GM12878 (cell line): ENCODE results near the gene MUC20. TPM values are rescaled to one million over a fixed set of nuclear protein-coding genes. Genes with fewer than 3 reads are reported as not detected.

Experiments used
- ATAC-seq: fragments of 200-7000 bp; cut with Tn5 transposase; 3 replicates; pipeline ENCODE4 v1.9.1; 2020; ENCODE audit warnings: mild to moderate bottlenecking, moderate library complexity
- BruUV-seq: library from RNA; stranded (reverse); fragments of 400-500 nt; replicated peaks from 2 replicates; lab custom pipeline; 2021; lab: Mats Ljungman, UMichigan
- CTCF ChIA-PET: fragments of 300-600 bp; sonication (Branson Sonifier 250); formaldehyde crosslinking; extraction: SDS; loops from one replicate; lab custom pipeline; 2021; ENCODE audit warnings: inconsistent platforms; lab: Yijun Ruan, JAX
- POLR2A ChIA-PET: fragments of 350-600 bp; formaldehyde crosslinking; extraction: SDS; loops from one replicate; lab custom pipeline; 2021; ENCODE audit warnings: inconsistent platforms; lab: Charles Lee
- RAD21 ChIA-PET: fragments of 300-600 bp; sonication (Branson Sonifier 250); formaldehyde crosslinking; loops from one replicate; lab custom pipeline; 2023; ENCODE audit warnings: antibody characterized with exemption; ENCODE audit not compliant: unreplicated experiment; lab: Charles Lee
- SMC1A ChIA-PET: fragments of 300-600 bp; sonication (Branson Sonifier 250); formaldehyde crosslinking; loops from one replicate; lab custom pipeline; 2023; ENCODE audit not compliant: unreplicated experiment, uncharacterized antibody; lab: Charles Lee
- DNase-seq: peaks from one replicate; pipeline ENCODE4 v3.0.0-alpha.2; 2011; ENCODE audit warnings: low read depth, low spot score
- FAIRE-seq: peaks from 3 replicates; lab custom pipeline; 2011; peaks lifted over from hg19 to GRCh38; lab: Jason Lieb, UNC
- H2AFZ ChIP-seq: 2 replicates; pipeline ENCODE4 v1.6.0; 2011; ENCODE audit warnings: low read depth, low read length, control low read depth; ENCODE audit not compliant: control insufficient read depth
- H3K27ac ChIP-seq: 2 replicates; pipeline ENCODE4 v1.5.1; 2011; ENCODE audit warnings: control low read depth; ENCODE audit not compliant: control insufficient read depth, insufficient read depth
- H3K27me3 ChIP-seq, 2 experiments: replicated peaks in 1 of 2; 2 replicates each; pipeline versions ENCODE4 v1.6.0 to v1.6.1; 2011; ENCODE audit warnings: low read length in 1 of 2; ENCODE audit not compliant: control insufficient read depth in 2 of 2, insufficient read depth in 2 of 2
- H3K36me3 ChIP-seq, 2 experiments: 2 replicates each; pipeline ENCODE4 v1.5.1; 2011; ENCODE audit warnings: low read length in 1 of 2; ENCODE audit not compliant: control insufficient read depth in 2 of 2, insufficient read depth in 2 of 2
- H3K4me1 ChIP-seq: 2 replicates; pipeline ENCODE4 v1.6.1; 2011; ENCODE audit warnings: mild to moderate bottlenecking, low read length, moderate library complexity, mixed read lengths; ENCODE audit not compliant: control insufficient read depth, insufficient read depth
- H3K4me2 ChIP-seq: 2 replicates; pipeline ENCODE4 v1.6.0; 2011; ENCODE audit warnings: control low read depth; ENCODE audit not compliant: control insufficient read depth, insufficient read depth
- H3K4me3 ChIP-seq: fragments of 200-600 bp; sonication (generic); 2 replicates; pipeline ENCODE4 v1.5.1; 2016
- H3K79me2 ChIP-seq: 2 replicates; pipeline ENCODE4 v1.6.0; 2011; ENCODE audit warnings: low read length; ENCODE audit not compliant: control insufficient read depth, insufficient read depth
- H3K9ac ChIP-seq: 2 replicates; pipeline ENCODE4 v1.8.0; 2011; ENCODE audit warnings: low read length, control low read depth, mixed read lengths; ENCODE audit not compliant: control insufficient read depth, insufficient read depth
- H3K9me3 ChIP-seq: replicated peaks from 3 replicates; pipeline ENCODE4 v1.5.1; 2011; ENCODE audit warnings: mild to moderate bottlenecking, low read length; ENCODE audit not compliant: control insufficient read depth, insufficient read depth
- H4K20me1 ChIP-seq: 2 replicates; pipeline ENCODE4 v1.6.0; 2011; ENCODE audit not compliant: control insufficient read depth, insufficient read depth
- ESRRA ChIP-seq: IDR thresholded peaks from 2 replicates; pipeline ENCODE4 v1.6.1; 2012; ENCODE audit warnings: mild to moderate bottlenecking, low read length, improper control_type of control experiment
- GABPA ChIP-seq: IDR thresholded peaks from 2 replicates; pipeline ENCODE4 v1.6.1; 2014; ENCODE audit warnings: antibody characterized with exemption, low read depth, mild to moderate bottlenecking, inconsistent platforms
- PAX8 ChIP-seq: fragments of 450-650 bp; IDR thresholded peaks from 2 replicates; pipeline ENCODE4 v1.6.1; 2017; ENCODE audit warnings: mild to moderate bottlenecking, moderate library complexity
- RAD51 ChIP-seq: fragments of 450-650 bp; IDR thresholded peaks from 2 replicates; pipeline ENCODE4 v1.6.1; 2016; ENCODE audit warnings: moderate library complexity, mild to moderate bottlenecking, inconsistent platforms
- WGBS: methylation state at CpG from one replicate; pipeline ENCODE4 v1.1.6; 2016; ENCODE audit warnings: low lambda C conversion rate; ENCODE audit not compliant: insufficient replicate concordance, insufficient coverage; ENCODE audit errors: missing lambda C conversion rate; 5-methylcytosine and 5-hydroxymethylcytosine counted together
- in situ Hi-C: fragments of 300-500 bp; cut with MboI; formaldehyde crosslinking; loops from 9 replicates; pipeline ENCODE4 v1.14.3; 2018; ENCODE audit warnings: mixed read lengths
- intact Hi-C: fragments of 100-400 bp; cut with micrococcal nuclease; formaldehyde crosslinking; loops from one replicate; pipeline ENCODE4 v1.14.2; 2022; ENCODE audit not compliant: unreplicated experiment
- polyA plus RNA-seq, 11 experiments: library from polyadenylated mRNA; depleted of rRNA in 4 of 11; unstranded in 6 of 11; stranded (reverse) in 5 of 11; fragments of >200 nt; fragmentation: Nextera tagmentation in 4 of 11; fragmentation: Illumina TruSeq in 1 of 11; extraction: Ambion mirVana in 4 of 11; extraction: Trizol in 1 of 11; gene quantifications; 1 replicate in 1 of 11; 2 replicates in 10 of 11; pipeline versions ENCODE4 v1.2.1 to v1.2.3, GENCODE V29; 2011 to 2016; ENCODE audit warnings: inconsistent platforms in 2 of 11, missing spikeins in 2 of 11, low read depth in 1 of 11
- total RNA-seq, 4 experiments: library from RNA; depleted of rRNA in 3 of 4; stranded (reverse); fragments of >200 nt in 3 of 4; fragmentation: Illumina TruSeq in 1 of 4; extraction: Trizol in 1 of 4; gene quantifications; 2 replicates each; pipeline versions ENCODE4 v1.2.1 to v1.2.3, GENCODE V29; 2013 to 2021
- TF ChIP-seq, protein P1 (sequence below): IDR thresholded peaks from 2 replicates; pipeline ENCODE4 v1.6.1; 2012; ENCODE audit warnings: mild to moderate bottlenecking, low read depth, low read length
- TF ChIP-seq, protein P2 (sequence below): fragments of 450-650 bp; IDR thresholded peaks from 2 replicates; pipeline ENCODE4 v1.6.1; 2017; ENCODE audit warnings: low read depth, mild to moderate bottlenecking, moderate library complexity
- TF ChIP-seq, protein P3 (sequence below), 3 experiments: IDR thresholded peaks in 2 of 3; conservative IDR thresholded peaks in 1 of 3; 2 replicates each; pipeline ENCODE4 v1.5.1; 2011; ENCODE audit warnings: low read depth in 3 of 3, low read length in 3 of 3, mild to moderate bottlenecking in 3 of 3, control low read depth in 2 of 3, moderate library complexity in 2 of 3, inconsistent platforms in 1 of 3, mixed read lengths in 1 of 3; ENCODE audit not compliant: control insufficient read depth in 2 of 3, insufficient read depth in 1 of 3; ENCODE audit errors: extremely low read depth in 1 of 3
- TF ChIP-seq, protein P4 (sequence below): fragments of 450-650 bp; IDR thresholded peaks from 2 replicates; pipeline ENCODE4 v1.6.1; 2017; ENCODE audit warnings: antibody characterized with exemption, mild to moderate bottlenecking, moderate library complexity
- TF ChIP-seq, protein P5 (sequence below): fragments of 450-650 bp; IDR thresholded peaks from 2 replicates; pipeline ENCODE4 v1.6.1; 2014; ENCODE audit warnings: mild to moderate bottlenecking

MUC20 gene
- total and polyA plus RNA-seq, 10 of the 15 experiments (the other 5 are each of a cell fraction or from before 2014, with no cell fraction given), result 0.04 to 0.46 (median 0.17) TPM; not detected in 3

DNA sequence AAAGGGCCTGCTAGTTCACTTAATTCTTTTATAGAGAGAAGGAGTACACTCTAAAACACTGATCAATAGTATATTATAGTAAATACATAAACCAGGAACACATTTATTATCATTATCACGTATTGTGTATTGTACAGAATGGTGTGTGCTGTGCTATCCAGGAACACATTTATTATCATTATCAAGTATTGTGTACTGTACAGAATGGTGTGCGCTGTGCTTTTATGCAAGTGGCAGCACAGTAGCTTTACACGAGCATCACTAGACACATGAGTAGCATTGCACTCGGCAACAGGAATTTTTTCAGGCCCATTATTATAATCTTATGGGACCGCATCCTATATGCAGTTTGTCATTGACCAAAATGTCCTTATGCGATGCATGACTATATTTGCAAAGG is 20.9 kb upstream of the MUC20 start (continued):
- TF ChIP-seq, protein P1, sequence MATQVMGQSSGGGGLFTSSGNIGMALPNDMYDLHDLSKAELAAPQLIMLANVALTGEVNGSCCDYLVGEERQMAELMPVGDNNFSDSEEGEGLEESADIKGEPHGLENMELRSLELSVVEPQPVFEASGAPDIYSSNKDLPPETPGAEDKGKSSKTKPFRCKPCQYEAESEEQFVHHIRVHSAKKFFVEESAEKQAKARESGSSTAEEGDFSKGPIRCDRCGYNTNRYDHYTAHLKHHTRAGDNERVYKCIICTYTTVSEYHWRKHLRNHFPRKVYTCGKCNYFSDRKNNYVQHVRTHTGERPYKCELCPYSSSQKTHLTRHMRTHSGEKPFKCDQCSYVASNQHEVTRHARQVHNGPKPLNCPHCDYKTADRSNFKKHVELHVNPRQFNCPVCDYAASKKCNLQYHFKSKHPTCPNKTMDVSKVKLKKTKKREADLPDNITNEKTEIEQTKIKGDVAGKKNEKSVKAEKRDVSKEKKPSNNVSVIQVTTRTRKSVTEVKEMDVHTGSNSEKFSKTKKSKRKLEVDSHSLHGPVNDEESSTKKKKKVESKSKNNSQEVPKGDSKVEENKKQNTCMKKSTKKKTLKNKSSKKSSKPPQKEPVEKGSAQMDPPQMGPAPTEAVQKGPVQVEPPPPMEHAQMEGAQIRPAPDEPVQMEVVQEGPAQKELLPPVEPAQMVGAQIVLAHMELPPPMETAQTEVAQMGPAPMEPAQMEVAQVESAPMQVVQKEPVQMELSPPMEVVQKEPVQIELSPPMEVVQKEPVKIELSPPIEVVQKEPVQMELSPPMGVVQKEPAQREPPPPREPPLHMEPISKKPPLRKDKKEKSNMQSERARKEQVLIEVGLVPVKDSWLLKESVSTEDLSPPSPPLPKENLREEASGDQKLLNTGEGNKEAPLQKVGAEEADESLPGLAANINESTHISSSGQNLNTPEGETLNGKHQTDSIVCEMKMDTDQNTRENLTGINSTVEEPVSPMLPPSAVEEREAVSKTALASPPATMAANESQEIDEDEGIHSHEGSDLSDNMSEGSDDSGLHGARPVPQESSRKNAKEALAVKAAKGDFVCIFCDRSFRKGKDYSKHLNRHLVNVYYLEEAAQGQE, result no peak
- TF ChIP-seq RAD51 (no peak), PAX8 (no peak)
- TF ChIP-seq, protein P2, sequence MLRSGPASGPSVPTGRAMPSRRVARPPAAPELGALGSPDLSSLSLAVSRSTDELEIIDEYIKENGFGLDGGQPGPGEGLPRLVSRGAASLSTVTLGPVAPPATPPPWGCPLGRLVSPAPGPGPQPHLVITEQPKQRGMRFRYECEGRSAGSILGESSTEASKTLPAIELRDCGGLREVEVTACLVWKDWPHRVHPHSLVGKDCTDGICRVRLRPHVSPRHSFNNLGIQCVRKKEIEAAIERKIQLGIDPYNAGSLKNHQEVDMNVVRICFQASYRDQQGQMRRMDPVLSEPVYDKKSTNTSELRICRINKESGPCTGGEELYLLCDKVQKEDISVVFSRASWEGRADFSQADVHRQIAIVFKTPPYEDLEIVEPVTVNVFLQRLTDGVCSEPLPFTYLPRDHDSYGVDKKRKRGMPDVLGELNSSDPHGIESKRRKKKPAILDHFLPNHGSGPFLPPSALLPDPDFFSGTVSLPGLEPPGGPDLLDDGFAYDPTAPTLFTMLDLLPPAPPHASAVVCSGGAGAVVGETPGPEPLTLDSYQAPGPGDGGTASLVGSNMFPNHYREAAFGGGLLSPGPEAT, result no peak
- TF ChIP-seq, all 136 proteins: peak for 0

DNA sequence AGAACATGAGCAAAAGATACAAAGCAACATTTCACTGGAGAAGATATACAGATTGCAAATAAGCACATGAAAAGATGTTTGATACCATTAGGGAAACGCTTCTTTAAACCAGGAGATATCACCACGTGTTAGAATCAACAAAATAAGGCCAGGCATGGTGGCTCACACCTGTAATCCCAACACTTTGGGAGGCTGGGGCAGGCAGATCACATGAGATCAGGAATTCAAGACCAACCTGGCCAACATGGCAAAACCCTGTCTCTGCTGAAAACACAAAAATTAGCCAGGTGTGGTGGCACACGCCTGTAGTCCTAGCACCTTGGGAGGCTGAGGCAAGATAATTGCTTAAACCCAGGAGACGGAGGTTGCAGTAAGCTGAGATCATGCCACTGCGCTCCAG is 20.5 kb upstream of the MUC20 start:
- ChIA-PET SMC1A (no interaction called here), RAD21 (no interaction called here), CTCF (no interaction called here), POLR2A (no interaction called here)
- no peak overlapping the region for H3K9ac ChIP-seq
- no peaks in the 10 kb centered on the region; a peak in 1 of 4 replicates for H3K36me3 ChIP-seq
- H2AFZ ChIP-seq, result no peak overlapping the region
- H3K4me1 ChIP-seq, result no peaks in the 10 kb centered on the region
- no peak overlapping the region for H3K27ac ChIP-seq
- no peak overlapping the region for H3K4me3 ChIP-seq
- 88% methylated on average over 5 of the region's 5 CpGs for WGBS
- no TSS peak for BruUV-seq
- ATAC-seq (no peak), FAIRE-seq (no peak), DNase-seq (no peak)
- no peaks in the 10 kb centered on the region for H4K20me1 ChIP-seq
- in situ Hi-C loops (no loop called here), intact Hi-C loops (no loop called here)
- H3K4me2 ChIP-seq, result no peak overlapping the region
- no peaks in the 10 kb centered on the region for H3K27me3 ChIP-seq
- H3K79me2 ChIP-seq, result no peaks in the 10 kb centered on the region
- H3K9me3 ChIP-seq, result no peaks in the 10 kb centered on the region
- TF ChIP-seq, protein P3, sequence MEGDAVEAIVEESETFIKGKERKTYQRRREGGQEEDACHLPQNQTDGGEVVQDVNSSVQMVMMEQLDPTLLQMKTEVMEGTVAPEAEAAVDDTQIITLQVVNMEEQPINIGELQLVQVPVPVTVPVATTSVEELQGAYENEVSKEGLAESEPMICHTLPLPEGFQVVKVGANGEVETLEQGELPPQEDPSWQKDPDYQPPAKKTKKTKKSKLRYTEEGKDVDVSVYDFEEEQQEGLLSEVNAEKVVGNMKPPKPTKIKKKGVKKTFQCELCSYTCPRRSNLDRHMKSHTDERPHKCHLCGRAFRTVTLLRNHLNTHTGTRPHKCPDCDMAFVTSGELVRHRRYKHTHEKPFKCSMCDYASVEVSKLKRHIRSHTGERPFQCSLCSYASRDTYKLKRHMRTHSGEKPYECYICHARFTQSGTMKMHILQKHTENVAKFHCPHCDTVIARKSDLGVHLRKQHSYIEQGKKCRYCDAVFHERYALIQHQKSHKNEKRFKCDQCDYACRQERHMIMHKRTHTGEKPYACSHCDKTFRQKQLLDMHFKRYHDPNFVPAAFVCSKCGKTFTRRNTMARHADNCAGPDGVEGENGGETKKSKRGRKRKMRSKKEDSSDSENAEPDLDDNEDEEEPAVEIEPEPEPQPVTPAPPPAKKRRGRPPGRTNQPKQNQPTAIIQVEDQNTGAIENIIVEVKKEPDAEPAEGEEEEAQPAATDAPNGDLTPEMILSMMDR (IDR thresholded peaks at IDR 0.05 in 2 of 3, conservative IDR thresholded peaks at IDR 0.05 in 1 of 3; ENCODE audit: control insufficient read depth in 2 of 3, extremely low read depth in 1 of 3, insufficient read depth in 1 of 3, low read depth in 3 of 3, low read length in 3 of 3), result no peak
- TF ChIP-seq ESRRA (no peak), GABPA (no peak)
- TF ChIP-seq, protein P4, sequence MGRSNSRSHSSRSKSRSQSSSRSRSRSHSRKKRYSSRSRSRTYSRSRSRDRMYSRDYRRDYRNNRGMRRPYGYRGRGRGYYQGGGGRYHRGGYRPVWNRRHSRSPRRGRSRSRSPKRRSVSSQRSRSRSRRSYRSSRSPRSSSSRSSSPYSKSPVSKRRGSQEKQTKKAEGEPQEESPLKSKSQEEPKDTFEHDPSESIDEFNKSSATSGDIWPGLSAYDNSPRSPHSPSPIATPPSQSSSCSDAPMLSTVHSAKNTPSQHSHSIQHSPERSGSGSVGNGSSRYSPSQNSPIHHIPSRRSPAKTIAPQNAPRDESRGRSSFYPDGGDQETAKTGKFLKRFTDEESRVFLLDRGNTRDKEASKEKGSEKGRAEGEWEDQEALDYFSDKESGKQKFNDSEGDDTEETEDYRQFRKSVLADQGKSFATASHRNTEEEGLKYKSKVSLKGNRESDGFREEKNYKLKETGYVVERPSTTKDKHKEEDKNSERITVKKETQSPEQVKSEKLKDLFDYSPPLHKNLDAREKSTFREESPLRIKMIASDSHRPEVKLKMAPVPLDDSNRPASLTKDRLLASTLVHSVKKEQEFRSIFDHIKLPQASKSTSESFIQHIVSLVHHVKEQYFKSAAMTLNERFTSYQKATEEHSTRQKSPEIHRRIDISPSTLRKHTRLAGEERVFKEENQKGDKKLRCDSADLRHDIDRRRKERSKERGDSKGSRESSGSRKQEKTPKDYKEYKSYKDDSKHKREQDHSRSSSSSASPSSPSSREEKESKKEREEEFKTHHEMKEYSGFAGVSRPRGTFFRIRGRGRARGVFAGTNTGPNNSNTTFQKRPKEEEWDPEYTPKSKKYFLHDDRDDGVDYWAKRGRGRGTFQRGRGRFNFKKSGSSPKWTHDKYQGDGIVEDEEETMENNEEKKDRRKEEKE, result no peak
- TF ChIP-seq, protein P5, sequence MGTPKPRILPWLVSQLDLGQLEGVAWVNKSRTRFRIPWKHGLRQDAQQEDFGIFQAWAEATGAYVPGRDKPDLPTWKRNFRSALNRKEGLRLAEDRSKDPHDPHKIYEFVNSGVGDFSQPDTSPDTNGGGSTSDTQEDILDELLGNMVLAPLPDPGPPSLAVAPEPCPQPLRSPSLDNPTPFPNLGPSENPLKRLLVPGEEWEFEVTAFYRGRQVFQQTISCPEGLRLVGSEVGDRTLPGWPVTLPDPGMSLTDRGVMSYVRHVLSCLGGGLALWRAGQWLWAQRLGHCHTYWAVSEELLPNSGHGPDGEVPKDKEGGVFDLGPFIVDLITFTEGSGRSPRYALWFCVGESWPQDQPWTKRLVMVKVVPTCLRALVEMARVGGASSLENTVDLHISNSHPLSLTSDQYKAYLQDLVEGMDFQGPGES, result no peak
